ENCODE data around the gene DNAH17.

DNAH17 gene

DNA sequence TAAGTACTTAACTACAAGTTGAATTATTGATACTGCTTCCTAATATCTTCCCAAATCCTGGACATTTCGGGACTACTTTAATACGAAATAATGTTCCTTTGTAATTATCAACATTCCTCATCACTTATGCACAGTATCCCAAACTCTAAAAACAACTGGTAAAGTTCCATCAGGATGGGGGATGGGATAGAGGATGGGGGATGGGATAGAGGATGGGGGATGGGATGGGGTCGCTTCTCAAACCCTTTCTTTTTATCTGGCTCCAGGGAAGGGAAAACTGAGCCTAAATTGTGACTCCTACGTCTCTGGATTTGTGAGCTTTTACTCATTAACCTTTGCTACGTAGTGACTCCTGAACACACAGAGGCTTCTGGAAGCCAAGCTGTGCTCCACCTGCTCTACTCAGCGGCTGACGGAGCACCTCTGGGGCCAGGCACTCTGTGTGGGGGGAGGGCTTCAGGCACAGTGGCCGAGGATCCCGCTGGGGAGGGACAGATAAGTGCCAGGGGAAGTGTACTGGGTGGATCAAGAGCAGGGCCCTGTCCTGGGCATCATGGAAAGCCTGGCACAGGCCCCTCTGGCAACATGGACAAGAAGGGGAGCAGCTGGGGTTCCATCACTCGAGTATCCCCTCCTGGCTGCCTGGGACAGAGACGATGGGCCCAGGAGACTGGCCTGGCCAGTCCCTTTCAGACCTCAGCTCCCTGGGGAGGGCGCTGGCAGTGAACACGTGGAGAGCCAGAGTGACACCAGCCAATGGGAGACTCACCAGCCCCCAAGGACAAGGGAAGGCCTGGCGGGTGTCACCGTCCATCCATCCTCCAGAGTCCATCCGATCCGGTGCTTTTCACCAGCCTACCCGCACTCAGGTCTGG, 142.5 kb downstream of the DNAH17 start:
- ATAC-seq = peak; percentile 4; the same call in 1 of the 3 replicates
- TF ChIP-seq, protein P1, sequence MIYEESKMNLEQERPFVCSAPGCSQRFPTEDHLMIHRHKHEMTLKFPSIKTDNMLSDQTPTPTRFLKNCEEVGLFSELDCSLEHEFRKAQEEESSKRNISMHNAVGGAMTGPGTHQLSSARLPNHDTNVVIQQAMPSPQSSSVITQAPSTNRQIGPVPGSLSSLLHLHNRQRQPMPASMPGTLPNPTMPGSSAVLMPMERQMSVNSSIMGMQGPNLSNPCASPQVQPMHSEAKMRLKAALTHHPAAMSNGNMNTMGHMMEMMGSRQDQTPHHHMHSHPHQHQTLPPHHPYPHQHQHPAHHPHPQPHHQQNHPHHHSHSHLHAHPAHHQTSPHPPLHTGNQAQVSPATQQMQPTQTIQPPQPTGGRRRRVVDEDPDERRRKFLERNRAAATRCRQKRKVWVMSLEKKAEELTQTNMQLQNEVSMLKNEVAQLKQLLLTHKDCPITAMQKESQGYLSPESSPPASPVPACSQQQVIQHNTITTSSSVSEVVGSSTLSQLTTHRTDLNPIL (CRISPR knock-in tag; IDR thresholded peaks at IDR 0.05; ENCODE audit: low read depth) = no peak
- TF ChIP-seq, protein P2, sequence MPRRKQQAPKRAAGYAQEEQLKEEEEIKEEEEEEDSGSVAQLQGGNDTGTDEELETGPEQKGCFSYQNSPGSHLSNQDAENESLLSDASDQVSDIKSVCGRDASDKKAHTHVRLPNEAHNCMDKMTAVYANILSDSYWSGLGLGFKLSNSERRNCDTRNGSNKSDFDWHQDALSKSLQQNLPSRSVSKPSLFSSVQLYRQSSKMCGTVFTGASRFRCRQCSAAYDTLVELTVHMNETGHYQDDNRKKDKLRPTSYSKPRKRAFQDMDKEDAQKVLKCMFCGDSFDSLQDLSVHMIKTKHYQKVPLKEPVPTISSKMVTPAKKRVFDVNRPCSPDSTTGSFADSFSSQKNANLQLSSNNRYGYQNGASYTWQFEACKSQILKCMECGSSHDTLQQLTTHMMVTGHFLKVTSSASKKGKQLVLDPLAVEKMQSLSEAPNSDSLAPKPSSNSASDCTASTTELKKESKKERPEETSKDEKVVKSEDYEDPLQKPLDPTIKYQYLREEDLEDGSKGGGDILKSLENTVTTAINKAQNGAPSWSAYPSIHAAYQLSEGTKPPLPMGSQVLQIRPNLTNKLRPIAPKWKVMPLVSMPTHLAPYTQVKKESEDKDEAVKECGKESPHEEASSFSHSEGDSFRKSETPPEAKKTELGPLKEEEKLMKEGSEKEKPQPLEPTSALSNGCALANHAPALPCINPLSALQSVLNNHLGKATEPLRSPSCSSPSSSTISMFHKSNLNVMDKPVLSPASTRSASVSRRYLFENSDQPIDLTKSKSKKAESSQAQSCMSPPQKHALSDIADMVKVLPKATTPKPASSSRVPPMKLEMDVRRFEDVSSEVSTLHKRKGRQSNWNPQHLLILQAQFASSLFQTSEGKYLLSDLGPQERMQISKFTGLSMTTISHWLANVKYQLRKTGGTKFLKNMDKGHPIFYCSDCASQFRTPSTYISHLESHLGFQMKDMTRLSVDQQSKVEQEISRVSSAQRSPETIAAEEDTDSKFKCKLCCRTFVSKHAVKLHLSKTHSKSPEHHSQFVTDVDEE (CRISPR knock-in tag; IDR thresholded peaks at IDR 0.05) = no peak
- TF ChIP-seq ZNF8 (CRISPR knock-in tag; IDR thresholded peaks at IDR 0.05) (no peak), PPARA (CRISPR knock-in tag; IDR thresholded peaks at IDR 0.05; ENCODE audit: borderline replicate concordance) (no peak), TOX (CRISPR knock-in tag; IDR thresholded peaks at IDR 0.05; ENCODE audit: borderline replicate concordance) (no peak), CSDC2 (CRISPR knock-in tag; IDR thresholded peaks at IDR 0.05) (no peak)

GRCh38 chr17:78433780-78434335, 143.3 kb downstream of the DNAH17 start:
- ATAC-seq = no peak; the same call in 2 of the 3 replicates
- TF ChIP-seq ZNF8 (CRISPR knock-in tag; IDR thresholded peaks at IDR 0.05) (no peak), ISL1 (CRISPR knock-in tag; IDR thresholded peaks at IDR 0.05) (no peak)

DNA sequence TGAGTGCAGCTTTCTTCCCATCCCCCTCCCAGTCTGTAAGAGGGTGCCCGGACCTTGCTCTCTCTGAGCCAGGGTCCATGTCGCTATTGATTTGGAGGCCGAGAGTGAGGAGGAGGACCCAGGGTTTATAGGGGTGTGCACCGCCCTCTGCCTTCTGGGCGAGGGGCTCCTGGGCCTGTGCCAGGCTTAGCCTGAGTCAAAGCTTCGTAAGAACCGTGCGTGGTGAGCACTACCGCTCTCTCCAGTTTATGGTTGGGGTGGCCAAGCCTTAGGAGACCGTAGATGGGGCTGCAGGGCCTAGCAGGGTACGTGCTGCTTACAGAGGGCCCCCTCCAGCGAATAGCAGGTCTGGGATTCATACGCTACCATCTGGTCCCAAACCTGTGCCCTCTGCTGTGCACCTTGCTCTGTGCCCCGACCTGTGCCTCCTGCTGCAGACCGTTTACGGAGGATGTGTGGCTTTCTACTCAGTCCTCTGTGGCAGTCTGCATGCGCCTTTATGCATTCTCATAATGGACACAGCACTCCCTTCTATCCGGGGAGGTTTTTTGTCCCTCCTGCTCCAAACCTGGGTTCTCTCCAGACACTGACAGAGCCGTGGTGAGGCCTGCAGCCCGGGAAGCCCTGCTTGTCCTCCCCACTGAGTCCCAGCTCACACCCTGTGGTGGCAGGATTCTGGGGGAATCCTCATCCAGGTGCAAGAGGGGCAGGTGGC, 144.0 kb downstream of the DNAH17 start:
- ATAC-seq = no peak; the same call in 2 of the 3 replicates
- TF ChIP-seq ZNF70 (CRISPR knock-in tag; IDR thresholded peaks at IDR 0.05) (no peak), ZC3H10 (CRISPR knock-in tag; IDR thresholded peaks at IDR 0.05) (no peak), PPARA (CRISPR knock-in tag; IDR thresholded peaks at IDR 0.05; ENCODE audit: borderline replicate concordance) (no peak), ZNF565 (CRISPR knock-in tag; conservative IDR thresholded peaks at IDR 0.05; ENCODE audit: low read depth) (no peak), ZFP30 (CRISPR knock-in tag; IDR thresholded peaks at IDR 0.05) (no peak), SNAI2 (CRISPR knock-in tag; IDR thresholded peaks at IDR 0.05) (no peak), GLIS3 (CRISPR knock-in tag; IDR thresholded peaks at IDR 0.05) (no peak)
- TF ChIP-seq, protein P2 (CRISPR knock-in tag; IDR thresholded peaks at IDR 0.05) = no peak

DNA sequence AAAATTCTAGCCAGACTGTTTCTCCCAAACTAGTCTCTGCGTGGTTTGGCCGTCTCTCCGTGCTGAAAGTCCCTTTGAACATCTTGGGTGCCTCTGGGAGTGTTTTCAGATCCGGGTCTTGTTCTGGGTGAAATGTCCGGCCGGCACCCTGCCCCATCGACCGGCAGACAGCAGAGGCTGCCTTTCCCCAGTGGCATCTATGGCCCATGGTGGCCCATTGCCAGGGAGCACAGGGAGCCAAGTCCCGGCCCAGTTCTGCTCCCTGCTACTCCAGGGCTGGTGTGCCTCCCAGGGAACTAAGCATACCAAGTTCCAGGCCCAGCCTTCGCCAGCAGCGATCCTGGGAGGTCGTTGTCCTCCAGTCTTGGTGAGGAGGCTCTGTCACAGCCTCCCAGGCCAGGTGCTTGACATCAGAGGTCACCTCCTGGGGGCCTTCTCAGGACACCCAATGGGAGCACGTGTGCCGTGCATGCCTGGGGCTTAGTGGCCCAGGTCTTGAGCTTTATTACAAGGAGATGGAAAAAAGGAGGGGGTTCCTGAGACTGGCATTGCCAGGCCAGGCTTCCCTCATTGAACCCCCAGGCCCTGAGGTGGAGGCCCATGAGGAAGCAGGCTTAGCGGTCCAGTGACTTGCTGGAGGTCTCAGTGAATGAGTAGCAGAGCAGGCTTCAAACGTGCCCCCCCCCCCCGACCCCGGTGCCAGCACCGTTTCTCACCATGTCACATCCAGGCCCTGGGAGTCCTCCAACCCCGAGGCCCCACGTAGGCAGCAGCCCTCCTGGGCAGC, 144.8 kb downstream of the DNAH17 start:
- no peak for TF ChIP-seq TOX (CRISPR knock-in tag; IDR thresholded peaks at IDR 0.05; ENCODE audit: borderline replicate concordance)
- no peak for TF ChIP-seq CSDC2 (CRISPR knock-in tag; IDR thresholded peaks at IDR 0.05)
- no peak for TF ChIP-seq ISL1 (CRISPR knock-in tag; IDR thresholded peaks at IDR 0.05)
- no peak for TF ChIP-seq BACH2 (CRISPR knock-in tag; IDR thresholded peaks at IDR 0.05; ENCODE audit: borderline replicate concordance)
- no peak for TF ChIP-seq ZFP3 (CRISPR knock-in tag; IDR thresholded peaks at IDR 0.05)
- TF ChIP-seq, protein P3, sequence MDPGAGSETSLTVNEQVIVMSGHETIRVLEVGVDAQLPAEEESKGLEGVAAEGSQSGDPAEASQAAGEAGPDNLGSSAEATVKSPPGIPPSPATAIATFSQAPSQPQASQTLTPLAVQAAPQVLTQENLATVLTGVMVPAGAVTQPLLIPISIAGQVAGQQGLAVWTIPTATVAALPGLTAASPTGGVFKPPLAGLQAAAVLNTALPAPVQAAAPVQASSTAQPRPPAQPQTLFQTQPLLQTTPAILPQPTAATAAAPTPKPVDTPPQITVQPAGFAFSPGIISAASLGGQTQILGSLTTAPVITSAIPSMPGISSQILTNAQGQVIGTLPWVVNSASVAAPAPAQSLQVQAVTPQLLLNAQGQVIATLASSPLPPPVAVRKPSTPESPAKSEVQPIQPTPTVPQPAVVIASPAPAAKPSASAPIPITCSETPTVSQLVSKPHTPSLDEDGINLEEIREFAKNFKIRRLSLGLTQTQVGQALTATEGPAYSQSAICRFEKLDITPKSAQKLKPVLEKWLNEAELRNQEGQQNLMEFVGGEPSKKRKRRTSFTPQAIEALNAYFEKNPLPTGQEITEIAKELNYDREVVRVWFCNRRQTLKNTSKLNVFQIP (CRISPR knock-in tag; IDR thresholded peaks at IDR 0.05; ENCODE audit: borderline replicate concordance, low read depth) = no peak
- no peak for ATAC-seq

All from SK-N-SH treated with all-trans-retinoic acid at 6 μM for 48 hours (cell line).